HL-60 (cell line): ENCODE measurements around the gene CWF19L2.

Experiments used
- GABPA ChIP-seq: IDR thresholded peaks from 2 replicates; pipeline ENCODE4 v1.6.1; 2012; ENCODE audit warnings: low read depth
- POLR2AphosphoS5 ChIP-seq: IDR thresholded peaks from 2 replicates; pipeline ENCODE4 v1.6.1; 2012; ENCODE audit warnings: low read depth
- SPI1 ChIP-seq: IDR thresholded peaks from 2 replicates; pipeline ENCODE4 v1.6.1; 2012; ENCODE audit warnings: low read depth, mild to moderate bottlenecking, borderline replicate concordance
- TF ChIP-seq, protein P1 (sequence below): IDR thresholded peaks from one replicate; pipeline ENCODE4 v1.5.1; 2011; ENCODE audit warnings: low read length, control low read depth, inconsistent platforms; ENCODE audit not compliant: insufficient read depth
- TF ChIP-seq, protein P2 (sequence below): IDR thresholded peaks from 2 replicates; pipeline ENCODE4 v1.6.1; 2012; ENCODE audit warnings: low read depth; ENCODE audit not compliant: insufficient replicate concordance

DNA sequence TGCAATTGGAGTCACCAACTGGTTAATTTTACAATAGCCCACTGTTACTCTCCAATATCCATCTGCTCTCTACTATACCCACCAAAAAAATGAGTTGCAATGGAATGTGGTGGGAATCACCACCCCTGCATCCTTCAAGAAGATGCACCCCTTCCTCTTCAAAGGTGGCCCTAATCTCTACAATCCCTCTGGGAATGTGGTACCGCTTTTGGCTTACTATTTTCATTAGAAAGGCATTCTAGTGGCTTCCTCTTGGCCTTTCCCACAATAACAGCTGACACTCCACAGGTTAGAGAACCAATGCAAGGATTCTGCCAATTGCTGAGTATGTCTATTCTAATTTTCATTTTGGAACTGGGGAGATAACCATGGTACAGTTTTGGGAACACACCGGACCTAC is 33.2 kb upstream of the CWF19L2 start:
- TF ChIP-seq, protein P1, sequence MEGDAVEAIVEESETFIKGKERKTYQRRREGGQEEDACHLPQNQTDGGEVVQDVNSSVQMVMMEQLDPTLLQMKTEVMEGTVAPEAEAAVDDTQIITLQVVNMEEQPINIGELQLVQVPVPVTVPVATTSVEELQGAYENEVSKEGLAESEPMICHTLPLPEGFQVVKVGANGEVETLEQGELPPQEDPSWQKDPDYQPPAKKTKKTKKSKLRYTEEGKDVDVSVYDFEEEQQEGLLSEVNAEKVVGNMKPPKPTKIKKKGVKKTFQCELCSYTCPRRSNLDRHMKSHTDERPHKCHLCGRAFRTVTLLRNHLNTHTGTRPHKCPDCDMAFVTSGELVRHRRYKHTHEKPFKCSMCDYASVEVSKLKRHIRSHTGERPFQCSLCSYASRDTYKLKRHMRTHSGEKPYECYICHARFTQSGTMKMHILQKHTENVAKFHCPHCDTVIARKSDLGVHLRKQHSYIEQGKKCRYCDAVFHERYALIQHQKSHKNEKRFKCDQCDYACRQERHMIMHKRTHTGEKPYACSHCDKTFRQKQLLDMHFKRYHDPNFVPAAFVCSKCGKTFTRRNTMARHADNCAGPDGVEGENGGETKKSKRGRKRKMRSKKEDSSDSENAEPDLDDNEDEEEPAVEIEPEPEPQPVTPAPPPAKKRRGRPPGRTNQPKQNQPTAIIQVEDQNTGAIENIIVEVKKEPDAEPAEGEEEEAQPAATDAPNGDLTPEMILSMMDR = no peak
- TF ChIP-seq, protein P2, sequence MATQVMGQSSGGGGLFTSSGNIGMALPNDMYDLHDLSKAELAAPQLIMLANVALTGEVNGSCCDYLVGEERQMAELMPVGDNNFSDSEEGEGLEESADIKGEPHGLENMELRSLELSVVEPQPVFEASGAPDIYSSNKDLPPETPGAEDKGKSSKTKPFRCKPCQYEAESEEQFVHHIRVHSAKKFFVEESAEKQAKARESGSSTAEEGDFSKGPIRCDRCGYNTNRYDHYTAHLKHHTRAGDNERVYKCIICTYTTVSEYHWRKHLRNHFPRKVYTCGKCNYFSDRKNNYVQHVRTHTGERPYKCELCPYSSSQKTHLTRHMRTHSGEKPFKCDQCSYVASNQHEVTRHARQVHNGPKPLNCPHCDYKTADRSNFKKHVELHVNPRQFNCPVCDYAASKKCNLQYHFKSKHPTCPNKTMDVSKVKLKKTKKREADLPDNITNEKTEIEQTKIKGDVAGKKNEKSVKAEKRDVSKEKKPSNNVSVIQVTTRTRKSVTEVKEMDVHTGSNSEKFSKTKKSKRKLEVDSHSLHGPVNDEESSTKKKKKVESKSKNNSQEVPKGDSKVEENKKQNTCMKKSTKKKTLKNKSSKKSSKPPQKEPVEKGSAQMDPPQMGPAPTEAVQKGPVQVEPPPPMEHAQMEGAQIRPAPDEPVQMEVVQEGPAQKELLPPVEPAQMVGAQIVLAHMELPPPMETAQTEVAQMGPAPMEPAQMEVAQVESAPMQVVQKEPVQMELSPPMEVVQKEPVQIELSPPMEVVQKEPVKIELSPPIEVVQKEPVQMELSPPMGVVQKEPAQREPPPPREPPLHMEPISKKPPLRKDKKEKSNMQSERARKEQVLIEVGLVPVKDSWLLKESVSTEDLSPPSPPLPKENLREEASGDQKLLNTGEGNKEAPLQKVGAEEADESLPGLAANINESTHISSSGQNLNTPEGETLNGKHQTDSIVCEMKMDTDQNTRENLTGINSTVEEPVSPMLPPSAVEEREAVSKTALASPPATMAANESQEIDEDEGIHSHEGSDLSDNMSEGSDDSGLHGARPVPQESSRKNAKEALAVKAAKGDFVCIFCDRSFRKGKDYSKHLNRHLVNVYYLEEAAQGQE = no peak
- TF ChIP-seq POLR2AphosphoS5 = no peak
- no peak for TF ChIP-seq SPI1
- no peak for TF ChIP-seq GABPA
